Tibial nerve (tissue), 3 donors: ENCODE data around the gene CMTM6.

ENCODE experiments used
- CTCF ChIP-seq, 5 experiments: fragments of 200-600 bp in 3 of 5; fragments of 450-650 bp in 2 of 5; sonication (generic) in 3 of 5; IDR thresholded peaks; one replicate each; pipeline ENCODE4 v1.5.1; 2016 to 2019; ENCODE audit warnings: antibody characterized with exemption in 5 of 5, mild to moderate bottlenecking in 3 of 5, moderate library complexity in 2 of 5
- POLR2A ChIP-seq, 2 donors: fragments of 450-650 bp; IDR thresholded peaks; one replicate each; pipeline ENCODE4 v1.6.1; 2017; ENCODE audit warnings: antibody characterized with exemption in 2 of 2, mild to moderate bottlenecking in 2 of 2, moderate library complexity in 2 of 2

GRCh38 chr3:32454111-32454510 is 48.5 kb downstream of the CMTM6 start:
- TF ChIP-seq CTCF (IDR thresholded peaks at IDR 0.05): no peak
- no peak for TF ChIP-seq POLR2A (IDR thresholded peaks at IDR 0.05)
